GM18526 (cell line): Measurements from ENCODE around the gene KRT24.

Source experiments
- POLR2A ChIP-seq: IDR thresholded peaks from 3 replicates; pipeline ENCODE4 v1.6.1; 2011; ENCODE audit not compliant: insufficient read length; ENCODE audit errors: extremely low read depth

KRT24 gene

GRCh38 chr17:40699371-40699770 lies 4.2 kb downstream of the KRT24 start:
- TF ChIP-seq POLR2A: no peak

GRCh38 chr17:40697297-40697696 lies 6.3 kb downstream of the KRT24 start:
- TF ChIP-seq POLR2A: no peak

- TF ChIP-seq POLR2A: no peak
Measured at GRCh38 chr17:40696651-40697072, 6.9 kb downstream of the KRT24 start.

GRCh38 chr17:40695874-40696472 lies 7.6 kb downstream of the KRT24 start:
- TF ChIP-seq POLR2A: no peak

GRCh38 chr17:40694584-40694983 lies 9.0 kb downstream of the KRT24 start:
- no peak for TF ChIP-seq POLR2A

GRCh38 chr17:40687106-40687505 lies 16.4 kb downstream of the KRT24 start:
- no peak for TF ChIP-seq POLR2A

GRCh38 chr17:40686192-40686591 lies 17.4 kb downstream of the KRT24 start:
- TF ChIP-seq POLR2A: no peak

GRCh38 chr17:40680998-40681397 lies 22.6 kb downstream of the KRT24 start:
- TF ChIP-seq POLR2A: no peak

GRCh38 chr17:40679523-40679907 lies 24.0 kb downstream of the KRT24 start:
- no peak for TF ChIP-seq POLR2A

GRCh38 chr17:40678902-40679522 lies 24.5 kb downstream of the KRT24 start:
- TF ChIP-seq POLR2A: no peak

GRCh38 chr17:40675905-40676304 lies 27.6 kb downstream of the KRT24 start:
- no peak for TF ChIP-seq POLR2A

GRCh38 chr17:40672654-40673053 lies 30.9 kb downstream of the KRT24 start:
- no peak for TF ChIP-seq POLR2A

GRCh38 chr17:40671282-40671681 lies 32.3 kb downstream of the KRT24 start:
- no peak for TF ChIP-seq POLR2A

- no peak for TF ChIP-seq POLR2A
Measured at GRCh38 chr17:40666331-40666730, 37.2 kb downstream of the KRT24 start.

- no peak for TF ChIP-seq POLR2A
Measured at GRCh38 chr17:40664582-40665333, 38.8 kb downstream of the KRT24 start, which contains the start of gene KRT222. Gene KRT222, minus strand, starts transcription at chr17:40665177. Its CDS starts 78 bp downstream, at chr17:40665099.

GRCh38 chr17:40663252-40663651 lies 40.3 kb downstream of the KRT24 start:
- TF ChIP-seq POLR2A: no peak
